HG03175 (cell line): Measurements from ENCODE around the gene NDUFB7.

Experiments used
- ATAC-seq: cut with Tn5 transposase; IDR thresholded peaks from one replicate; pipeline ENCODE4 v1.9.1; 2021; ENCODE audit warnings: mild to moderate bottlenecking, moderate library complexity; ENCODE audit not compliant: unreplicated experiment

The NDUFB7 gene

DNA sequence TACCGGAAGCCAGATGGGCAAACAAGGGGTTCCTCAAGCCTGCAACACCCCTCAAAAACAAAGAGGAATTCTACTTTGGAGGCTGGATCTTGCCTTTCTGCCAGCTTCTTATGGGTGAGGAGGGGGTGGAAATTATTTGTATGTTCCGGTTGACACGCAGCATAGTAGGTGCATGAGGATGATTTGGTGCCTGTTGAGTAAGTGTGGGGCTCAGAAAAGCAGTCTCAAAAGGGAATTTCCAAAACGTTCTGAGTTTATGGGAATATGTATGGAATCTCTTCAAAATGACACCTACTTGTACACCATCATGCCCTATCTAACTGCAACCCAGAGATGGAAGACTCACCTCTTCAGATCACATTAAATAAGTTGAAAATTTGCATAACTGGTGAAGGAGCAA lies 45.4 kb downstream of the NDUFB7 start:
- ATAC-seq = no peak

GRCh38 chr19:14525729-14526128 lies 46.1 kb downstream of the NDUFB7 start:
- ATAC-seq = no peak

DNA sequence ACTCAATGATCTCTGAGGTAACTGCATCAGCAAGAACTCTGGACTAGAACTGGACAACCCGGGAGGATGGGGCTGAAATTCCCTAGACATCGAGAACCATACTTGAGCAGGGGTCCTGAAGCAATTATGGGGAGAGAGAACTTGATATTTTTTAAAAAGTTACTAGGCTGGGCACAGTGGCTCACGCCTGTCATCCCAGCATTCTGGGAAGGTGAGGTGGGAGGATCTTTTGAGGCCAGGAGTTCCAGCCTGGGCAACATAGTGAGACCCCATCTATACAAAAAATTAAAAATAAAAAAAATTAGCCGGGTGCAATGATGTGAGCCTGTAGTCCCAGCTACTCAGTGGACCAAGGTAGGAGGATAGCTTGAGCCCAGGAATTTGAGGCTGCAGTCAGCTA lies 51.3 kb downstream of the NDUFB7 start:
- no peak for ATAC-seq

GRCh38 chr19:14519860-14520407 lies 51.9 kb downstream of the NDUFB7 start:
- ATAC-seq = no peak

DNA sequence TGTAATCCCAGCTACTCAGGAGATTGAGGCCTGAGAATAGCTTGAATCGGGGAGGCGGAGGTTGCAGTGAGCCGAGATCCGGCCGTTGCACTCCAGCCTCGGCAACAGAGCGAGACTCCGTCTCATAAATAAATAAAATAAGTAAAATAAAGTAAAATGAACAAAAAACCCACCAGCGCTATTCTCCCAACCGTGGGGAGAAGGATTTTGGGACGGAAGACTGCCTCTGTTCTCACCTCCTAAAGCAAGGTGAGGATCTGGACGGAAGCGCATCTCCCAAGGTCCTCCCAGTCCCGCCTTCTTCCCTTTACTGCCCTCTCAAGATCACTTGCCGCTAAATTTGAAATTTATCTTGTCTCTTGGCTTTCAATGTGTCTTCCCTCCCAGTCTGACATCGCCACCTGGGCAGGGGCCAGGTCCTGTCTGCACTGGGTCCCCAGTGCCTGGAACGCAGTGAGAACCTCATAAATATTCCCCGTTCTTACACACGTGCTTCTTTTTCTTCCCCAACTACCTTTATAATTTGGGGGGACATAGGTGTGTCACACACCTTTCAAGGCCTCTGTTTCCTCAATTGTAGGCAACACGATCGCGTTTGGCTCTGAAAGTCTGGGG lies 52.5 kb downstream of the NDUFB7 start:
- no peak for ATAC-seq

GRCh38 chr19:14517840-14518505 lies 53.9 kb downstream of the NDUFB7 start, which contains the start of gene DNAJB1:
Gene DNAJB1 (minus strand): TSS chr19:14518397. CDS start chr19:14518349, 48 bp downstream.
- peak; percentile 65 for ATAC-seq

GRCh38 chr19:14517446-14517839 lies 54.4 kb downstream of the NDUFB7 start:
- ATAC-seq = no peak

DNA sequence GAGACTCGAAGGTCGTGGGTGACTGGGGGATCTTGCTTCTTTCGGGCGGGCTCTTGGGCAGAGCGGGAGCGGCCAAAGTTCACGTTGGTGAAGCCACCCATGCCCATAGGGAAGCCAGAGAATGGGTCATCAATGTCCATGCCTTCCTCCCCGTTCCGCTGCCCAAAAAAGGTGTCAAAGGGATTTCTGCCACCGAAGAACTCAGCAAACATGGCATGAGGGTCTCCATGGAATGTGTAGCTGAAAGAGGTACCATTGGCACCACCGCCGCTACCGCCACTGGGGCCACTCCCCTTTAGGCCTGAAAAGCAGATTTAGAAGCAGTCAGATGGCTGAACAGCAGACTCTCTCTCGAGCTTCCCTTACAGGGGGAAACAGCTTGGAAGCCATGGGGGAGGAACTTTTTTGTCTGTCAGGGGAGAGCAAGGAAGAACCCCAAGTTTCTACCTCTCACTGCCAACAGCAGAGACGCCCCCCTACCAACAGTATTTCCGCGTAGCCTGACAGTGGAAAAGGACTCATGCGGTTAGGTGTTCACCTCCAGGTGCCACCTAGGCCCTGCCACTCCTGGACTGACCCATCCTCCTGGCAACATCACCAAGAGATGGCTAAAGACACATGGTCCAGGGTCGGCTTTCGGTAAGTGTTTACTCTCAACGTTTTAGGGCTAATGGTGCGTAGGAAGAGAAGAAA lies 55.0 kb downstream of the NDUFB7 start:
- no peak for ATAC-seq
